ENCODE results near the gene TM4SF4.
"Not testable (repeated sequence)": the region's sequence is repeated elsewhere in the genome, so short reads cannot be mapped to it uniquely, and the experiment has no call there.

DNA sequence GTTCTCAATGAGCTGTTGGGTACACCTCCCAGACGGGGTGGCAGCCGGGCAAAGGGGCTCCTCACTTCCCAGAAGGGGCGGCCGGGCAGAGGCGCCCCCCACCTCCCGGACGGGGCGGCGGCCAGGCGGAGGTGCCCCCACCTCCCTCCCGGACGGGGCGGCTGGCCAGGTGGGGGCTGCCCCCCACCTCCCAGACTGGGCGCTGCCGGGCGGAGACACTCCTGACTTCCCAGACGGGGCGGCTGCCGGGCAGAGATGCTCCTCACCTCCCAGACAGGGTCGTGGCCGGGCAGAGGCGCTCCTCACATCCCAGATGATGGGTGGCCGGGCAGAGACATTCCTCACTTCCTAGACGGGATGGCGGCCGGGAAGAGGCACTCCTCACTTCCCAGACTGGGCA lies 29.6 kb upstream of the TM4SF4 start:
- TF ChIP-seq, protein P1, sequence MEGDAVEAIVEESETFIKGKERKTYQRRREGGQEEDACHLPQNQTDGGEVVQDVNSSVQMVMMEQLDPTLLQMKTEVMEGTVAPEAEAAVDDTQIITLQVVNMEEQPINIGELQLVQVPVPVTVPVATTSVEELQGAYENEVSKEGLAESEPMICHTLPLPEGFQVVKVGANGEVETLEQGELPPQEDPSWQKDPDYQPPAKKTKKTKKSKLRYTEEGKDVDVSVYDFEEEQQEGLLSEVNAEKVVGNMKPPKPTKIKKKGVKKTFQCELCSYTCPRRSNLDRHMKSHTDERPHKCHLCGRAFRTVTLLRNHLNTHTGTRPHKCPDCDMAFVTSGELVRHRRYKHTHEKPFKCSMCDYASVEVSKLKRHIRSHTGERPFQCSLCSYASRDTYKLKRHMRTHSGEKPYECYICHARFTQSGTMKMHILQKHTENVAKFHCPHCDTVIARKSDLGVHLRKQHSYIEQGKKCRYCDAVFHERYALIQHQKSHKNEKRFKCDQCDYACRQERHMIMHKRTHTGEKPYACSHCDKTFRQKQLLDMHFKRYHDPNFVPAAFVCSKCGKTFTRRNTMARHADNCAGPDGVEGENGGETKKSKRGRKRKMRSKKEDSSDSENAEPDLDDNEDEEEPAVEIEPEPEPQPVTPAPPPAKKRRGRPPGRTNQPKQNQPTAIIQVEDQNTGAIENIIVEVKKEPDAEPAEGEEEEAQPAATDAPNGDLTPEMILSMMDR (conservative IDR thresholded peaks at IDR 0.05): not testable (repeated sequence)
- not testable (repeated sequence) for TF ChIP-seq EZH2 (IDR thresholded peaks at IDR 0.05; ENCODE audit: low read depth)

Data from PC-9 (cell line).